ENCODE data around the gene VCPKMT.

The VCPKMT gene

GRCh38 chr14:50116181-50116956 lies at the start of gene VCPKMT:
VCPKMT (minus strand) TSS chr14:50116572; CDS start chr14:50116552, 20 bp downstream.
- DNase-seq (ENCODE audit: low spot score), result peak; percentile 98

- no peak for DNase-seq (ENCODE audit: low spot score)
Measured at GRCh38 chr14:50156111-50156510, 39.7 kb upstream of the VCPKMT start.

- DNase-seq (ENCODE audit: low spot score), result no peak
Measured at GRCh38 chr14:50148799-50149198, 32.4 kb upstream of the VCPKMT start.

- no peak for DNase-seq (ENCODE audit: low spot score)
Measured at GRCh38 chr14:50139192-50139591, 22.8 kb upstream of the VCPKMT start.

GRCh38 chr14:50127802-50128201 lies 11.4 kb upstream of the VCPKMT start:
- DNase-seq (ENCODE audit: low spot score), result no peak

GRCh38 chr14:50123062-50123461 lies 6.7 kb upstream of the VCPKMT start:
- no peak for DNase-seq (ENCODE audit: low spot score)

DNA sequence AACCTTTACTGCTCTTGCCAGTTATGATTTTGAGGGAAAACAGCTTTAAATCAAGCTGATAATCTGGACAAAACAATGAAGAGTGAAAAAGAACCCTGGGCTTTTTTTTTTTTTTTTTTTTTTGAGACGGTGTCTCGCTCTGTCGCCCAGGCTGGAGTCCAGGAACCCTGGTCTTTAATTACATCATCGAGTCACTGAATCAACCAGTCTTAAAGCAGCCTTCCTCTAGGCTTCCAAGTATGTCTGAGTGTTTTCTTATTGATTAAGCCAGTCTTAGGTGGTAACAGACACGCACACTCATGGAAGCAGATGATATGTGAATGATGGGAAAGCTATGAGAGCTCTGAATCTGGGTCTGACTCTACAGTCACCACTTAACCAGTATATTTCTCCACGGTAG lies 5.9 kb upstream of the VCPKMT start:
- no peak for DNase-seq (ENCODE audit: low spot score)

GRCh38 chr14:50121486-50121885 lies 5.1 kb upstream of the VCPKMT start:
- no peak for DNase-seq (ENCODE audit: low spot score)

- no peak for DNase-seq (ENCODE audit: low spot score)
Measured at GRCh38 chr14:50117456-50117855, 1.1 kb upstream of the VCPKMT start.

- no peak for DNase-seq (ENCODE audit: low spot score)
Measured at GRCh38 chr14:50116966-50117365, 594 bp upstream of the VCPKMT start.

DNA sequence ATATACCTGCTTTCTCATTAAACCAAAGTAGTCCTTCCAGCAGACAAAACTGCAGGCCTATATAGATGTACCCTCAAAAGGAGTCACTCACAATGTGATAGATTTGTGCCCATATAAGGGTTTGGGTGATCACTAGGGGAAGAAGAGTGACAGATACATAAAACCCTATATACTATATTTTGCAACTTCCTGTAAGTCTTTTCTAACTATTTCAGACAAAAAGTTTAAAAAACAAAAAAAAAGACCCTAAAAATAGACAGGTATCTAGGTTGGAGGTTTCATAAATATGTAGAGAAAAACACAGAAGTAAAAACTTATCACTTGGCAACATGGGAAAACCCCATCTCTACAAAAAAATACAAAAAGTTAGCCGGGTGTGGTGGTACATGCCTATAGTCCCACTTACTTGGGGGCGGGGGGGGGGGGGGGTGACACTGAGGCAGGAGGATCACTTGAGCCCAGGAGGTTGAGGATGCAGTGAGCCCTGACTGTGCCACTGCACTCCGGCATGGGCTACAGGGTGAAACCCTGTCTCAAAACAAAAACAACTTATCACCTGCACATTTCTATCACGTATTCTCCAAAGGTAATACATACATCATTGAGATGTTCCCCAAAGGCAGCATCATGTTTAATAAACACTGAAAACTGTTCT lies 2.9 kb downstream of the VCPKMT start:
- DNase-seq (ENCODE audit: low spot score), result no peak

DNA sequence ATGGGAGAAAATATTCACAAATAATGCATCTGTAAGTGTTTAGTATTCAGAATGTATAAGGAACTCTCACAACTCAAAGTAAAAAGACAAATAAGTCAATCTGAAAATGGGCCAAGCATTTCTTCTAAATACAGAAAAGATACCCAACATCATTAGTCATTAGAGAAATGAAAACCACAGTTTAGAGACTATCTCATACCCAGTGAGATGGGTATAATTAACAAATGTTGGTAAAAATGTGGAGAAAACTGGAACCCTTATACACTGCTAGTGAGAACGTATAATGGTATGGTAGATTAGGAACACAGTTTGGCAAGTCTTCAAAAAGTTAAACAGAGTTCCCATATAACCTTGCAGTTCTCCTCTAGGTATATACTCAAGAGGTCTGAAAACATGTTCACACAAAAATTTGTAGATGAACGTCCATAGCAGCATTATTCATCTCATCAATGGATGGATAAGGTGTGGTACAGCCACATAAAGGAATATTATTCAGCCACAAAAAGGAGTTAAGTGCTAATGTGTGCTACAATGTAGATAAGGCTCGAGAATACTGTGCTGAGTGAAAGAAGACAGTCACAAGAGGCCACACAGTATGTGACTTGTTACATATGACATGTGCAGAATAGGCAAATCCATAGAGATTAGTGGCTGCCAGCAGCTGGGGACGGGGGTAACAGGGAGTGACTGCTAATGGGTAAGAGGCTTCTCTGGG lies 5.9 kb downstream of the VCPKMT start:
- no peak for DNase-seq (ENCODE audit: low spot score)

GRCh38 chr14:50109342-50109741 lies 7.0 kb downstream of the VCPKMT start:
- DNase-seq (ENCODE audit: low spot score), result no peak

GRCh38 chr14:50107850-50108249 lies 8.5 kb downstream of the VCPKMT start:
- no peak for DNase-seq (ENCODE audit: low spot score)

DNA sequence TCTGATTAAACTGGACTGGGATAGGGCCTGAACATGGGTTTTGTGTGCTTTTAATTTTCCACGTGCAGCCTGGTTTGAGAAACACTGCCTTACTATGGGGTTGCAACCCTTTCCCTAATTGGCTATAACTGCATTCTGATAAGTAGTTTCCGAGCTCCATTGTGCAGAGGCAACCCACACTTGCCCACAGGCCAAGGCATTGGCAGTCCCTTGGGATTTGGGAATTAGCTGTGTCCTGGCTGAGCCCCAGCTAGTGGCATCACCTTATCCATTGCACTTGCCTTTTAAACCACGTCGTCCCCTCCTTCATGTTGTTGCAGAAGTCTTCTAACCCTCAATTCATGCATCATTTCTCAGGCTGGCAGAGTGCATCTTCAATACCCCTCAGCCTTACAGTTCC lies 10.2 kb downstream of the VCPKMT start:
- no peak for DNase-seq (ENCODE audit: low spot score)

- no peak for DNase-seq (ENCODE audit: low spot score)
Measured at GRCh38 chr14:50103558-50103957, 12.8 kb downstream of the VCPKMT start.

DNA sequence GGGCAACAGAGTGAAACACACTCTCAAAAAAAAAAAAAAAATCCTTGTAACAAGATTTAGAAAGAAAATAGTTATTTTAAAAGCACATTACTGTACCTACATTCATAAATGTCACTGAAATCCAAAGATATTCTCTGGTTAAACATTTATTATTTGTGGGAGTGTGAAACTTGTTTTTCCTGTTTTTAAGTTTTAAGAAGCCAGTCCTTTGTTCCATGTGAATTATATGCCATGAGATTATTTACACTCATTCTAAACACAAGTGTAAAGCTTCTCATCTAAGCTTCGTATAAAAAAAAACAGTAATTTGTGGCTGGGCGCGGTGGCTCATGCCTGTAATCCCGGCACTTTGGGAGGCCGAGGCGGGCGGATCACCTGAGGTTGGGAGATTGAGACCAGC lies 15.0 kb downstream of the VCPKMT start:
- no peak for DNase-seq (ENCODE audit: low spot score)

- no peak for DNase-seq (ENCODE audit: low spot score)
Measured at GRCh38 chr14:50100805-50101204, 15.6 kb downstream of the VCPKMT start.

DNA sequence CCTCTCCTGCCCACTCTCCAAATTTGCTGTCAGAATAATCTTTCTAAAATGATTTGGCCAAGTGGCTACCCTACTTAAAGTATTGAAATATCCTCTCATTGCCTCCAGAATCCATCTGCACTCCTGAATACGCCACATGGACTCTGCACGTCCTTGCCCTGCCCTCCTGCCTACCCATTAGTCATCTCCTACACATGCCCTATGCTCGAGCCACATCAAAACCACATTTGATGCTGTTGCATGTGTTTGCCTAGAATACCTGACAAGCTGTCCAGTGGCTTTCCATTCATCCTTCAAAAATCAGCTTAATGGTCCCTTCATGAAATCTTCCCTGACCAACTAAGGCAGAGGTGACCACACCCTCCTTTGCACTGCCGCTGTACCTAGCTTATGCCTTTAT lies 17.0 kb downstream of the VCPKMT start:
- no peak for DNase-seq (ENCODE audit: low spot score)

DNA sequence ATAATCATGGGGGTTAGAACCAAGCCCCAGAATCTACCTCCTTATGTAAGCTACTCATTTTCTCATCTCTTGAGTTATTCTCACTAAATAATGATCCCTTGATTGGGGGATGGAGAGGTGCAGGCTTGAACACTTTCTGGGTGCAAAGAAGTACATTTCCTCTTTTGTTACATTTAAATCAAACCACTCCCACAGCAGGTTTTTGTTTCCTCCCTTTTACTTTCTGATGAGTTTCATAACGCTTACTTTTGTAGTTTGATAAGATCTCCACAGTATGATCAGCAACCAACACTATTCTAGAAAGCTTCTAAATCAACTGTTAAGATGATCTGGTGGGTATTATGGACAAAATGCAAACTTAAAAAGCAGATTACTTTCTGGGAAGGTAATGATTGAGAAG lies 20.5 kb downstream of the VCPKMT start:
- DNase-seq (ENCODE audit: low spot score), result no peak

DNA sequence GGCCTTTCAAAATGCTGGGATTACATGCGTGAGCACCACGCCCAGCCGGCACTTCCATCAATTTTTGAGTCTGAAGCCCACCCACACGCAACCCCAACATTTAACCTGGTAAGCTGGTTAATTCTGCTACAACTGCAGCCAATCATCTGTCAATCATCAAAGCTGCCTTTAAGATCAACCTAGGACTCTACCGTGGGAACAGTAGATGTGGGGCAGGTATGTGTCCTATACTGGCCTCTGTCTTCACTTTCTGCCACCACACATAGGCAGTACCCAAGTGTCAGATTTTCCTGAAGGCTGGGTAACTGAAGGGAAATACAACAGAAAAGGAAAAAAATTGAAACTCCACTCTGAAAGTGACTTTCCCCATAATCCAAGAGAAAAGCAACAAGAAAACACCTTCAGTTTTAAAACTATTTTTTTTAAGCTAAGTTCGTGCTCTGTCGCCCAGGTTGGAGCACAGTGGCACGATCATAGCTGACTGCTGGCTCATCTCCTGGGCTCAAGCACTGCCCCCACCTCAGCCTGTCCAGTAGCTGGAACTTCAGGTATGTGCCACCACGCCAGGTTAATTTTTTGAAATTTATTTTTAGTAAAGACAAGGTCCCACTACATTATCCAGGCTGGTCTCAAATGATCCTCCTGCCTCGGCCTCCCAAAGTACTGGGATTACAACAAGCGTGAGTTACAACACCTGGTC lies 22.2 kb downstream of the VCPKMT start:
- no peak for DNase-seq (ENCODE audit: low spot score)

GRCh38 chr14:50093496-50093895 lies 22.9 kb downstream of the VCPKMT start:
- DNase-seq (ENCODE audit: low spot score), result no peak
